H1 (cell line): ENCODE measurements around the gene FAM186B. TPM values are rescaled to one million over a fixed set of nuclear protein-coding genes. Genes with fewer than 3 reads are reported as not detected.

ENCODE experiments used
- CTCF ChIA-PET: fragments of 300-600 bp; sonication (Branson Sonifier 250); formaldehyde crosslinking; loops from one replicate; lab custom pipeline; 2021; ENCODE audit not compliant: partially characterized antibody; lab: Charles Lee
- POLR2A ChIA-PET: fragments of 300-600 bp; sonication (Branson Sonifier 250); formaldehyde crosslinking; loops from one replicate; lab custom pipeline; 2021; ENCODE audit warnings: inconsistent platforms; ENCODE audit not compliant: partially characterized antibody; lab: Charles Lee
- DNase-seq, 2 experiments: peaks; one replicate each; pipeline versions ENCODE4 v3.0.0 to v3.0.0-alpha.2; 2010 to 2022; ENCODE audit warnings: low spot score in 2 of 2, low read depth in 1 of 2, mixed read lengths in 1 of 2
- FAIRE-seq: peaks from 2 replicates; lab custom pipeline; 2011; peaks lifted over from hg19 to GRCh38; lab: Jason Lieb, UNC
- H2AFZ ChIP-seq: 2 replicates; pipeline ENCODE4 v1.8.1; 2012; ENCODE audit warnings: low read length, inconsistent platforms
- H2AK5ac ChIP-seq: 2 replicates; pipeline ENCODE4 v1.6.1; 2013; ENCODE audit warnings: low read depth, low read length
- H2BK120ac ChIP-seq: replicated peaks from 2 replicates; pipeline ENCODE3; 2013; ENCODE audit warnings: low read depth, low read length, inconsistent platforms
- H2BK12ac ChIP-seq: 2 replicates; pipeline ENCODE4 v1.6.1; 2013; ENCODE audit warnings: low read depth, low read length
- H2BK15ac ChIP-seq: 2 replicates; pipeline ENCODE4 v1.6.1; 2013; ENCODE audit warnings: low read length
- H2BK20ac ChIP-seq: 2 replicates; pipeline ENCODE4 v1.6.1; 2013; ENCODE audit warnings: low read length
- H2BK5ac ChIP-seq: 2 replicates; pipeline ENCODE4 v1.6.1; 2013; ENCODE audit warnings: low read depth, low read length
- H3K14ac ChIP-seq: 2 replicates; pipeline ENCODE4 v1.6.1; 2013; ENCODE audit warnings: inconsistent platforms; ENCODE audit not compliant: insufficient read length
- H3K18ac ChIP-seq: 2 replicates; pipeline ENCODE4 v1.6.1; 2013; ENCODE audit warnings: low read length; ENCODE audit errors: extremely low read depth
- H3K23ac ChIP-seq: 2 replicates; pipeline ENCODE4 v1.6.1; 2013; ENCODE audit warnings: inconsistent platforms; ENCODE audit not compliant: insufficient read length
- H3K23me2 ChIP-seq: 2 replicates; pipeline ENCODE4 v1.6.1; 2013; ENCODE audit warnings: low read depth, low read length
- H3K27ac ChIP-seq: 2 replicates; pipeline ENCODE4 v1.6.1; 2011; ENCODE audit warnings: low read depth, low read length, inconsistent platforms
- H3K27me3 ChIP-seq, 4 experiments: replicated peaks in 1 of 4; 1 replicate in 1 of 4; 2 replicates in 3 of 4; pipeline versions ENCODE4 v1.6.1 to v1.8.1; 2011 to 2013; ENCODE audit warnings: low read length in 3 of 4, mild to moderate bottlenecking in 3 of 4, inconsistent platforms in 2 of 4, mixed read lengths in 2 of 4, moderate library complexity in 1 of 4; ENCODE audit not compliant: control insufficient read depth in 3 of 4, insufficient read depth in 3 of 4; ENCODE audit errors: extremely low read depth in 1 of 4
- H3K36me3 ChIP-seq, 4 experiments: 2 replicates each; pipeline versions ENCODE4 v1.6.1 to v1.8.1; 2011 to 2013; ENCODE audit warnings: mild to moderate bottlenecking in 4 of 4, low read length in 3 of 4, moderate library complexity in 2 of 4, control low read depth in 1 of 4, inconsistent platforms in 1 of 4; ENCODE audit not compliant: insufficient read depth in 4 of 4, control insufficient read depth in 2 of 4
- H3K4ac ChIP-seq: replicated peaks from 2 replicates; pipeline ENCODE3; 2013; ENCODE audit warnings: low read length, low read depth, mixed read lengths, inconsistent platforms; ENCODE audit not compliant: insufficient read length
- H3K4me1 ChIP-seq, 4 experiments: replicated peaks in 1 of 4; 1 replicate in 1 of 4; 2 replicates in 3 of 4; pipeline versions ENCODE4 v1.6.1 to v1.8.1; 2011 to 2013; ENCODE audit warnings: low read length in 3 of 4, inconsistent platforms in 2 of 4, mixed read lengths in 1 of 4; ENCODE audit not compliant: insufficient read depth in 4 of 4, control insufficient read depth in 3 of 4
- H3K4me2 ChIP-seq, 2 experiments: 2 replicates each; pipeline versions ENCODE4 v1.6.1 to v1.8.1; 2011 to 2013; ENCODE audit warnings: low read depth in 2 of 2, low read length in 2 of 2, control low read depth in 1 of 2, inconsistent platforms in 1 of 2, mild to moderate bottlenecking in 1 of 2; ENCODE audit not compliant: insufficient read depth in 1 of 2
- H3K4me3 ChIP-seq, 4 experiments: fragments of 200-600, 300-600 bp in 1 of 4; sonication (generic), shearing (Covaris generic), sonication (Bioruptor Twin) in 1 of 4; 2 replicates each; pipeline versions ENCODE4 v1.5.1 to v1.8.1; 2011 to 2016; ENCODE audit warnings: low read length in 4 of 4, low read depth in 3 of 4, control low read depth in 2 of 4, inconsistent platforms in 2 of 4, mild to moderate bottlenecking in 2 of 4, mixed read lengths in 1 of 4, moderate library complexity in 1 of 4; ENCODE audit not compliant: insufficient read depth in 2 of 4; ENCODE audit errors: extremely low read depth in 1 of 4
- H3K56ac ChIP-seq: replicated peaks from 2 replicates; pipeline ENCODE3; 2013; ENCODE audit warnings: low read depth, mild to moderate bottlenecking, mixed read lengths, low read length, inconsistent platforms; ENCODE audit not compliant: insufficient read length
- H3K79me1 ChIP-seq: 2 replicates; pipeline ENCODE4 v1.6.1; 2013; ENCODE audit warnings: low read depth, low read length, control low read depth
- H3K79me2 ChIP-seq, 2 experiments: 2 replicates each; pipeline versions ENCODE4 v1.6.1 to v1.8.1; 2012 to 2013; ENCODE audit warnings: low read length in 2 of 2, mild to moderate bottlenecking in 2 of 2, inconsistent platforms in 1 of 2; ENCODE audit not compliant: insufficient read depth in 2 of 2, control insufficient read depth in 1 of 2
- H3K9ac ChIP-seq, 4 experiments: replicated peaks in 1 of 4; 1 replicate in 1 of 4; 2 replicates in 3 of 4; pipeline versions ENCODE4 v1.6.1 to v1.8.1; 2011 to 2013; ENCODE audit warnings: low read depth in 3 of 4, low read length in 3 of 4, control low read depth in 2 of 4, mild to moderate bottlenecking in 2 of 4, moderate library complexity in 2 of 4, inconsistent platforms in 1 of 4; ENCODE audit errors: extremely low read depth in 1 of 4
- H3K9me3 ChIP-seq, 2 experiments: 2 replicates each; pipeline versions ENCODE4 v1.6.1 to v1.8.1; 2012 to 2013; ENCODE audit warnings: mild to moderate bottlenecking in 2 of 2, moderate library complexity in 2 of 2, control low read depth in 1 of 2, inconsistent platforms in 1 of 2, low read depth in 1 of 2, low read length in 1 of 2, mixed read lengths in 1 of 2; ENCODE audit not compliant: insufficient read depth in 2 of 2
- H4K20me1 ChIP-seq, 2 experiments: replicated peaks in 1 of 2; 2 replicates each; pipeline versions ENCODE3 to v1.8.1; 2011 to 2013; ENCODE audit warnings: inconsistent platforms in 2 of 2, low read length in 2 of 2, mild to moderate bottlenecking in 1 of 2; ENCODE audit not compliant: insufficient read depth in 2 of 2, control insufficient read depth in 1 of 2
- H4K5ac ChIP-seq: 2 replicates; pipeline ENCODE4 v1.6.1; 2013; ENCODE audit warnings: low read length, low read depth, mixed read lengths, inconsistent platforms; ENCODE audit not compliant: insufficient read length
- H4K8ac ChIP-seq: 2 replicates; pipeline ENCODE4 v1.8.0; 2013; ENCODE audit warnings: mild to moderate bottlenecking, moderate library complexity, low read length, inconsistent platforms; ENCODE audit not compliant: insufficient read depth; ENCODE audit errors: extremely low read depth
- H4K91ac ChIP-seq: replicated peaks from 2 replicates; pipeline ENCODE3; 2013; ENCODE audit warnings: low read length, mixed read lengths, inconsistent platforms; ENCODE audit not compliant: insufficient read length
- TEAD4 ChIP-seq: IDR thresholded peaks from 2 replicates; pipeline ENCODE4 v1.6.1; 2012; ENCODE audit warnings: low read depth, low read length, inconsistent platforms, mixed read lengths
- WGBS, 2 experiments: shearing (Covaris generic) in 1 of 2; methylation state at CpG; one replicate each; pipeline versions ENCODE4 v1.1.6 to v1.1.7; 2013 to 2015; ENCODE audit warnings: low lambda C conversion rate in 2 of 2, mixed read lengths in 2 of 2, inconsistent platforms in 1 of 2, low coverage in 1 of 2, missing lambda C conversion rate in 1 of 2; ENCODE audit not compliant: insufficient replicate concordance in 2 of 2, insufficient coverage in 1 of 2, insufficient read length in 1 of 2; ENCODE audit errors: extremely low coverage in 1 of 2, missing lambda C conversion rate in 1 of 2; 5-methylcytosine and 5-hydroxymethylcytosine counted together
- polyA plus RNA-seq, 7 experiments: library from polyadenylated mRNA; depleted of rRNA in 3 of 7; stranded (reverse) in 5 of 7; unstranded in 2 of 7; fragments of >200 nt in 5 of 7; fragments of 200-250 nt in 2 of 7; gene quantifications; 1 replicate in 5 of 7; 2 replicates in 1 of 7; 4 replicates in 1 of 7; pipeline versions ENCODE4 v1.2.1 to v1.2.3, GENCODE V29; 2011 to 2013; ENCODE audit warnings: missing spikeins in 2 of 7, mixed read lengths in 2 of 7
- total RNA-seq: library from RNA; stranded (reverse); fragmentation: NEBNext Ultra II Directional; extraction: Animal tissue kit (Norgen Biotek cat#: 25700); gene quantifications from 2 replicates; pipeline ENCODE4 v1.2.1, GENCODE V29; 2021

The FAM186B gene
- total and polyA plus RNA-seq, 2 of the 8 experiments (the other 6 are each of a cell fraction or from before 2014, with no cell fraction given): 0.12 to 0.73 TPM

DNA sequence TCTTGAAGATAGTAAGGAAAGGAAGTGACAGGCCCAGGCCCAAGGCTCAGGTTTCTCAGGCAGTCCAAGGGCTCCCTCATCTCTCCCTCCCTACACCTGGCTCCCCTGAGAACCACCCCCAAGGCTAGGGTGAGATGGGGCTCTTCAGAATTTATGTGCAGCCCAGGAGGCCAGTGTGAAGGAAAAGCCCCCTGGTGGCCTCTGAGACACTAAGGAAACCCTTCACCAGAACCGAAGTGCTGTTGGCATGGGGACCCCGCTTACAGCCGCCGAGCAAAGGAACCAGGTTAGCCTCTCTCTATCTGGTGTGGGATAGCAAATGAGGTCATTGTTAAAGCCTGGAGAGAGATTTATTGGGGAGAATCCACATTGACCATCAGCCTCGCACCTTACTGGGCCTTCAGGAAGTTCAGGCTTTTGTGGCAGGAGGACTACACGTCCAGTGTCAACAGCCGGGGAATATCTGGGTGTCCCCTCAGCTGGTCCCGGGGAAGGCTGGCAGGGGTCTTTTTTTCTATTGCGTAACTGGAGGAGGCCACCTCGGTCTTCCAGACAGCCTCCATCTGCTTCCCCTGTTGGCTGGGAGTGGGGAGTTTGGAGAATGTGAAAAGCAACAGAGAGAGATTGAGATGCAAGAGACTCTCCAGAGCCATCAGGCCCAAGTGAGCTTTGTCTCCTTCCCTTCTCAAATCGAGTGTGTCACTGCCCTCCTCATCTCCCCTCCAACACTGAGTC, 18.1 kb downstream of the FAM186B start:
- H3K9ac ChIP-seq: no peak overlapping the region
- FAIRE-seq: no peak
- no peak overlapping the region for H2AFZ ChIP-seq
- H2BK20ac ChIP-seq: no peak overlapping the region
- no peak overlapping the region for H2BK15ac ChIP-seq
- no peak overlapping the region for H3K14ac ChIP-seq
- H3K56ac ChIP-seq: no peak overlapping the region
- no peak overlapping the region for H2BK5ac ChIP-seq
- H2BK12ac ChIP-seq: no peak overlapping the region
- H4K91ac ChIP-seq: no peak overlapping the region
- H3K36me3 ChIP-seq: no peaks in the 10 kb centered on the region; a peak in 1 of 8 replicates
- no peaks in the 10 kb centered on the region for H3K9me3 ChIP-seq
- H3K23me2 ChIP-seq: no peaks in the 10 kb centered on the region; the same call in 1 of the 2 replicates
- no peak overlapping the region for H3K4me2 ChIP-seq
- no peak for DNase-seq
- H4K5ac ChIP-seq: no peak overlapping the region
- no peak overlapping the region for H3K4ac ChIP-seq
- peaks cover 0 to 2% of the 10 kb centered on the region in 2 experiments for H4K20me1 ChIP-seq
- no peaks in the 10 kb centered on the region; the same call in 1 of the 2 replicates for H3K79me1 ChIP-seq
- H2BK120ac ChIP-seq: no peak overlapping the region
- H3K79me2 ChIP-seq: no peaks in the 10 kb centered on the region
- no peak overlapping the region for H3K18ac ChIP-seq
- no peaks in the 10 kb centered on the region; a peak in 1 of 7 replicates for H3K4me1 ChIP-seq
- ChIA-PET POLR2A (interaction anchor here (1.6 kb wide), 1 partner anchor 15 kb away, joined by 6 read pairs; no protein-coding TSS in a partner anchor), CTCF (interaction anchor here (1.0 to 2.4 kb wide), 9 partner anchors 8 to 298 kb away, joined by 3 to 12 read pairs (median 5); no protein-coding TSS in a partner anchor)
- H3K4me3 ChIP-seq: no peak overlapping the region
- H2AK5ac ChIP-seq: no peak overlapping the region
- H3K23ac ChIP-seq: no peak overlapping the region
- H4K8ac ChIP-seq: no peak overlapping the region
- H3K27ac ChIP-seq: no peak overlapping the region
- WGBS, 2 experiments: 90% methylated on average over 11 of the region's 11 CpGs; no CpG with 5 or more reads in 1 of the 2 experiments
- H3K27me3 ChIP-seq: no peaks in the 10 kb centered on the region
- no peak for TF ChIP-seq TEAD4
